DND-41 (cell line): ENCODE results near the gene ADSS1.

Experiments used
- ATAC-seq: fragments of 200-7000 bp; cut with Tn5 transposase; 3 replicates; pipeline ENCODE4 v1.9.1; 2021; ENCODE audit warnings: low read depth; ENCODE audit not compliant: insufficient read depth
- DNase-seq: peaks from one replicate; pipeline ENCODE4 v3.0.0-alpha.2; 2020
- H2AFZ ChIP-seq: 2 replicates; pipeline ENCODE4 v1.6.0; 2012; ENCODE audit warnings: low read depth, low read length
- H3K27ac ChIP-seq: 2 replicates; pipeline ENCODE4 v1.5.1; 2012; ENCODE audit warnings: low read length, inconsistent platforms
- H3K27me3 ChIP-seq: fragments of 200-600 bp; sonication (generic); 2 replicates; pipeline ENCODE4 v1.6.0; 2012; ENCODE audit warnings: low read length, mild to moderate bottlenecking, inconsistent platforms; ENCODE audit not compliant: insufficient read depth, poor library complexity
- H3K36me3 ChIP-seq: 2 replicates; pipeline ENCODE4 v1.5.1; 2012; ENCODE audit warnings: low read length, inconsistent platforms; ENCODE audit not compliant: insufficient read depth
- H3K4me1 ChIP-seq: 2 replicates; pipeline ENCODE4 v1.5.1; 2012; ENCODE audit warnings: mild to moderate bottlenecking, low read length; ENCODE audit not compliant: insufficient read depth
- H3K4me2 ChIP-seq: 2 replicates; pipeline ENCODE4 v1.6.0; 2012; ENCODE audit warnings: mild to moderate bottlenecking, moderate library complexity, low read length, inconsistent platforms; ENCODE audit not compliant: insufficient read depth
- H3K4me3 ChIP-seq, 2 experiments: fragments of 200-600 bp in 1 of 2; shearing (Covaris generic) in 1 of 2; 2 replicates each; pipeline ENCODE4 v1.5.1; 2012 to 2016; ENCODE audit warnings: inconsistent platforms in 2 of 2, low read length in 2 of 2, mild to moderate bottlenecking in 2 of 2, low read depth in 1 of 2, moderate library complexity in 1 of 2
- H3K79me2 ChIP-seq: 2 replicates; pipeline ENCODE4 v1.6.0; 2012; ENCODE audit warnings: low read length, inconsistent platforms; ENCODE audit not compliant: insufficient read depth
- H3K9ac ChIP-seq: 2 replicates; pipeline ENCODE4 v1.6.0; 2012; ENCODE audit warnings: low read depth, mild to moderate bottlenecking, inconsistent platforms, low read length, moderate library complexity
- H3K9me3 ChIP-seq: 2 replicates; pipeline ENCODE4 v1.5.1; 2012; ENCODE audit warnings: low read length, moderate library complexity, mild to moderate bottlenecking, inconsistent platforms; ENCODE audit not compliant: insufficient read depth, severe bottlenecking
- H4K20me1 ChIP-seq: 2 replicates; pipeline ENCODE4 v1.6.0; 2012; ENCODE audit warnings: low read length; ENCODE audit not compliant: insufficient read depth
- CTCF ChIP-seq: IDR thresholded peaks from 2 replicates; pipeline ENCODE4 v1.5.1; 2012; ENCODE audit warnings: borderline replicate concordance, low read length, moderate library complexity, mild to moderate bottlenecking; ENCODE audit not compliant: poor library complexity, severe bottlenecking; ENCODE audit errors: extremely low read depth
- EZH2 ChIP-seq: IDR thresholded peaks from 3 replicates; pipeline ENCODE4 v1.6.1; 2012; ENCODE audit warnings: borderline replicate concordance, low read depth, mild to moderate bottlenecking, moderate library complexity, low read length, inconsistent platforms; ENCODE audit not compliant: severe bottlenecking

Gene ADSS1

GRCh38 chr14:104768437-104769323 lies 44.7 kb downstream of the ADSS1 start:
- Histone ChIP-seq H3K79me2 (no peaks in the 10 kb centered on the region), H3K27ac (peak overlapping the region; percentile 64), H2AFZ (no peak overlapping the region), H3K27me3 (no peaks in the 10 kb centered on the region), H3K9ac (no peak overlapping the region), H4K20me1 (peaks cover 47% of the 10 kb centered on the region), H3K9me3 (no peaks in the 10 kb centered on the region), H3K4me1 (peaks cover 8% of the 10 kb centered on the region), H3K4me3 (no peak overlapping the region), H3K4me2 (peak overlapping the region; percentile 44; the same call in 1 of the 2 replicates), H3K36me3 (peaks cover 57% of the 10 kb centered on the region)
- peak; percentile 88 for DNase-seq
- TF ChIP-seq EZH2 (no peak), CTCF (peak; percentile 92)
- peak; percentile 94 for ATAC-seq

DNA sequence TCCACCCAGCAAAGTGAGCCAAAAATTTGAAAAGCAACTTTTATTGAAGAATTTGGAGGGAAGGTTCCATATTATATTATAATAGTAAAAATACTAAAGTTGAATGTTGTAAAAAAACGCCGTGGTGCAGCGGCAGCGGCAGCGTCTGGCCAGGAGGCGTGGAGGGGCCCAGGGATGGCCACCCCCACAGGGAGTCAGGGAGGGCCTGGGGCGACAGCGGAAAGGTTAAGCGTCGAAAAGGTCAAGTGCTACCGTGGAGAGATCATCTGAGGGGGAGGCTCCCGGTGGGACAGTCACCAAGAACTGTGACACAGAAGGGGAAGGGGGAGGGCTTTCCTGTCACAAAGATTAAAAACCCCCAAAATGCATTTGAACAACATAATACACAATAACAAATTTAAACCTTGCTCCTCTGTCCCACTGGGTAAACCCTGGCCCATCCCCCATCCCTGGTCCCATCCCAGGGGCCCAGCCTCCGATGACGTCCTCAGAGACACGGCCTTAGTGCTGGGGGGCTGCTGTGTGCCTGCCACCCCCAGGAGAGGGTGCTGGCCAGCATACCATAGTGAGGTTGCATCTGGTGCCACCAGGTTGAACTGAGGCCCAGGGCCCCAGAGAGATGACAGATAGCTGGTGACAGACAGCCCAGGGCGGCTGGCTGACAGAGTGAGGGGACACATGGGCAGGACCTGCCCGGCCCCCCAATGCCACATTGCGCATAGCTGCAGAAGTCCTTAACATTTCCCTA lies 45.5 kb downstream of the ADSS1 start:
- TF ChIP-seq CTCF (no peak), EZH2 (no peak)
- ATAC-seq (no peak), DNase-seq (no peak)
- Histone ChIP-seq H3K79me2 (no peaks in the 10 kb centered on the region), H4K20me1 (peaks cover 51% of the 10 kb centered on the region), H3K27ac (no peak overlapping the region), H3K9me3 (no peaks in the 10 kb centered on the region), H3K4me2 (no peak overlapping the region), H3K27me3 (no peaks in the 10 kb centered on the region), H3K4me3 (no peak overlapping the region), H2AFZ (no peak overlapping the region), H3K4me1 (peaks cover 8% of the 10 kb centered on the region), H3K9ac (no peak overlapping the region), H3K36me3 (peaks cover 66% of the 10 kb centered on the region)

DNA sequence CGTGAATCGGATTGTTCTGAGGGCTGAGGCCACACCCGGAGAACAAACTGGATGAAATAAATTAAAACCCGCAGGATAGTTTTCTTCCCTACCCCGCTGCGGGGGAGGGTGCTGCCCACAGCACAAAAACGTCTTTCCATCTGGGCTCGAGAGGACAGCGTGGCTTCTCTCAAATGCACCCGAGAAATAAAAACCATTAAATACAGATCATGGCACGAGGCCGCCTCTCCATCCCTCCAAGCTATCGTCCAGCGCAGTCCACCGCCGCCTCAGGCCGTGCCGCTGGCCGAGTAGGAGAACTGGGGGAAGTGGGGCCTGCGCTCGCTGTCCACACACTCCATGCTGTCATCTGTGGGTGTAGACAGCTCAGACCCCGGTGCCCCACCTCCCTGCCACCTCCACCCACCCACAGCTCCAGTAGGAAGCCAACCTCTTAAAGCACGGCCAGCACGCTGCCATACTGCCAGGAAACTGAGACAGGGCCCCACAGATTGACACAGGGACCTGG lies 46.1 kb downstream of the ADSS1 start:
- no peak overlapping the region for H3K4me3 ChIP-seq
- TF ChIP-seq CTCF, result no peak
- TF ChIP-seq EZH2, result no peak
- no peaks in the 10 kb centered on the region for H3K27me3 ChIP-seq
- ATAC-seq (no peak), DNase-seq (no peak)
- H3K9ac ChIP-seq, result no peak overlapping the region
- no peak overlapping the region for H3K4me2 ChIP-seq
- no peak overlapping the region for H2AFZ ChIP-seq
- no peak overlapping the region for H3K27ac ChIP-seq
- H3K36me3 ChIP-seq, result peaks cover 72% of the 10 kb centered on the region
- peaks cover 8% of the 10 kb centered on the region for H3K4me1 ChIP-seq
- H3K9me3 ChIP-seq, result no peaks in the 10 kb centered on the region
- no peaks in the 10 kb centered on the region for H3K79me2 ChIP-seq
- peaks cover 53% of the 10 kb centered on the region for H4K20me1 ChIP-seq
